Stimulated activated CD4-positive, alpha-beta T cell treated with anti-CD3 and anti-CD28 coated beads, Interleukin-15, amount 100 ng/mL, for 48 hours (primary cell): ENCODE measurements around the gene CCZ1B.
"Not testable (repeated sequence)": the region's sequence is repeated elsewhere in the genome, so short reads cannot be mapped to it uniquely, and the experiment has no call there.

Experiments used
- DNase-seq, 2 donors: peaks; one replicate each; pipeline ENCODE4 v3.0.0-alpha.2; 2020; ENCODE audit warnings: low read depth in 2 of 2

CCZ1B gene

DNA sequence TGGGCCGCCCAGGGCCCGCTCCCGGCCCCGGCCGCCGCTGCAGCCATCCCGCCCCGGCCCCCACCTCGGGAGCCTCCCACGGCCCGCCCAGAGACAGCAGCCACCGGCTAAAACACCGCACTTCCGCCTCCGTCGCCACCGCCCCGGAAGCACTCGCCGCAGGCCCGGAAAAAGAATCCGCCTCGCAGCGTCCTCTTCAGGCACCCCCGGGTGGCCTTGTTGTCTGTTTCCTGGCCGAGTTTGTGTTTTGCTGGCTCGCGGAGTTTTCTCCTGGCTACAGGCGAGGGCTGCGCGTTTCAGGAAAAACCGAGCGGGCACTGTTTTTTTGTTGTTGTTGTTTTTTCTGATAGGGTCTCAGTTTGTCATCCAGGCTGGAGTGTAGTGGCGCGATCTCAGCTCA is at the start of gene CCZ1B:
Gene CCZ1B (minus strand): TSS at position 125 of the 400 bp plus-strand sequence. CDS start 78 bp downstream, at position 47.
- peak; percentile 64 to 82 for DNase-seq

- DNase-seq, result not testable (repeated sequence)
These were observed 48.9 kb upstream of the CCZ1B start for GRCh38 chr7:6875022-6875421.

GRCh38 chr7:6872246-6872945 is 46.3 kb upstream of the CCZ1B start:
- DNase-seq, result not testable (repeated sequence)

GRCh38 chr7:6871421-6872144 is 45.5 kb upstream of the CCZ1B start:
- not testable (repeated sequence) for DNase-seq

DNA sequence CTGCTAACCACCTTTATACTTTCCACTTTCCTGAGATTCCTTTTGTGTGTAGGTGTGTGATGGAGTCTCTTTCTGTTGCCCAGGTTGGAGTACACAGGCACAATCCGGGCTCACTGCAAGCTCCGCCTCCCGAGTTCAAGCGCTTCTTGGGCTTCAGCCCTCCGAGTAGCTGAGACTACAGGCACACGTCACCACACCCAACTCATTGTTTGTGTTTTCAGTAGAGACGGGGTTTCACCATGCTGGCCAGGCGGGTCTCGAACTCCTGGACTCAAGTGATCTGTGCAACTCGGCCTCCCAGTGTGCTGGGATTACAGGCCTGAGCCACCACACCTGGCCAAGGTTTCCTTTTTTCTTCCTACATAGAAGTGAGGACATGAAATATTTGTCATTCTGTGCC is 38.7 kb upstream of the CCZ1B start:
- not testable (repeated sequence) for DNase-seq

- DNase-seq, result not testable (repeated sequence)
These were observed 38.1 kb upstream of the CCZ1B start for GRCh38 chr7:6864188-6864587.

GRCh38 chr7:6862876-6863275 is 36.8 kb upstream of the CCZ1B start:
- DNase-seq, result not testable (repeated sequence)

GRCh38 chr7:6857721-6858314 is 31.7 kb upstream of the CCZ1B start:
- DNase-seq, result peak; percentile 61 to 68

GRCh38 chr7:6855563-6856131 is 29.6 kb upstream of the CCZ1B start:
- DNase-seq, result not testable (repeated sequence)

DNA sequence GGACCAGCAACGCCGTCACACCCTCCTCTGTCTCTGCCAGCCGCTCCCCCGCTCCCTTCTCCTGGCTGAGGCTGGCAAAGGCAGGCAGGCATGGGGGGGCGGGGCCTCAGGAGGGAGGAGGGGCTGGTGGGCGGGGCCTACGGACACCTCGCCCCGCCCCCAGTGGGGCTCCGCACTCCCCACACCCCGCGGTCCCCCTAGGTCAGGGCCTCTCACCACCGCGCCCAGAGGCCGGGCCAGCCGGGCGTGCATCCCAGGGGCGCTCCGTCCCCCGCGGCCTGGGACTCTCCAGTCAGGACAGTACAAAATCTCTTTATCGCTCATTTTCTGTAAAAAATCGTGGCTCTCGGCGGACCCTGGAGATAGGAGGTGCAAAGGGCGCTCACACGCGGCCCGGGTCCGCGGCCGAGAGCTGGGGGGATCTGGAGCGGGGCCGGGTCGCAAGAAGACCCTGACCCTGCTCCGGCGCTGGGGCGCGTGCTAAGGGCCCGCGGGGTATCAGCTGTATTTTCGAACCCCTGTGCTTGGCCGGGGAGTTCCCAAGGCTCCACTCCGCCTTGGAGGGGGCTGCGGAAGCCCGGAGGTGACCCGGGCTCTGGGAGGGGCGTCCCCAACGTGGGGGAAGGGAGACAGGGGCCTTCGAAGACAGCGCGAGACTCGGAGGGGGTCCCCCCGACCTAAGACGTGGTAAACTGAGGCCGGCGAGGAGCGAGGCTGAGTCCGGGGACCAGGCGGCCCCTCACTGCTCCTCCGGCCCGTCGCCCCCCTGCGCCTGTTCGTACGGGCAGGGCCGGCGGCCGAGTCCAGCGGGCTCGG is 28.9 kb upstream of the CCZ1B start:
- not testable (repeated sequence) for DNase-seq

- not testable (repeated sequence) for DNase-seq
These were observed 27.6 kb upstream of the CCZ1B start for GRCh38 chr7:6853681-6854080.

DNA sequence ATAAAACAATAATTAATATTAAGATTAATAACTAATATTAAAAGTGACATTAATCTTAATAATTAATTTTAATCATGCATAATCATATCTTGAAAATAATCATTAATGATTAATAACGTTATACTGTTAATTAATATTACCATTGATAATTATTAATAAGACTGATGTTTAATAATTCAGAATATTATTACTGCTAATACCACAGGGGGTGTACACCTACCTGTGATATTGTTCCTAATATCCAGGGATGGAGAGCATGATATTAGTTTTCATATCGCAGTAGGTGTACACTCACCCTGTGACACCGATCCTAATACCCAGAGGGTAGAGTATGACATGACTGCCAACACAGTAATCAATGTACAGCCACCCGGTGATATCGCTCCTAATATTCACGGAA is 23.1 kb upstream of the CCZ1B start:
- DNase-seq, result not testable (repeated sequence)

GRCh38 chr7:6847751-6848150 is 21.7 kb upstream of the CCZ1B start:
- DNase-seq, result not testable (repeated sequence)

- DNase-seq, result not testable (repeated sequence)
These were observed 19.9 kb upstream of the CCZ1B start for GRCh38 chr7:6845971-6846449.

DNA sequence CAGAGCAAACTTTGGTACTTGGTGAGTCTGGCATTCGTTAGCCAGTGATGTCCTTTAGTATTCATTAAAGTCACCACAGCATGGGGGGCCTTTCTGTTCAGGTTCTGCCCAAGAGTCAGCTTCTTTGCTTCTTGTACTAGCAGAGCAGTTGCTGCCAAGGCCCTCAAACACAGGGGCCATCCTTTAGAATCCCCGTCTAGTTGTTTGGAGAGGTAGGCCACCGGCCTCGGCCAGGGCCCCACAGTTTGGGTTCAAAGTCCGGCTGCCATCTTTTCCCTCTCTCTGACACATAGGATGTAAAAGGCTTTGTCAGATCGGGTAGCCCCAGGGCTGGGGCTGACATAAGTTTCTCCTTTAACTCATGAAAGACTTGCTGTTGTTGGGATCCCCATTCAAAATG is 17.6 kb upstream of the CCZ1B start:
- DNase-seq, result not testable (repeated sequence)

DNA sequence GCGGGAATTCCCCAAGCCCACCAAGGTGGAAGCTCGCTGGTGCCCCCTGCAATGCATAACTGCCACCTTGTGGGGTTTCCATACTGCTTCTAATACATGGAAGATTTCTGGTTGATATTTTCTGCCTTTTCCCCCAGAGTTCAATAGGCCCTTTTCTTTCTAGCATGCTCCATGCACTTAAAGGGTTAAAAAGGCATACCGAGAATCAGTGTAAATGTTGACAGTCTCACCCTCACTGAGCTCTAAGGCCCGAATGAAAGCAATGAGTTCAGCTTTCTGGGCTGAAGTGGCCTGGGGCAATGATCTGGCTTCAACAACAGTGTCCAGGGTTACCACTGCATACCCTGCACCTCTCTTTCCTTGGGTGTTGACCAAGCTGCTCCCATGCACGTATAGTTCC is 17.0 kb upstream of the CCZ1B start:
- not testable (repeated sequence) for DNase-seq

DNA sequence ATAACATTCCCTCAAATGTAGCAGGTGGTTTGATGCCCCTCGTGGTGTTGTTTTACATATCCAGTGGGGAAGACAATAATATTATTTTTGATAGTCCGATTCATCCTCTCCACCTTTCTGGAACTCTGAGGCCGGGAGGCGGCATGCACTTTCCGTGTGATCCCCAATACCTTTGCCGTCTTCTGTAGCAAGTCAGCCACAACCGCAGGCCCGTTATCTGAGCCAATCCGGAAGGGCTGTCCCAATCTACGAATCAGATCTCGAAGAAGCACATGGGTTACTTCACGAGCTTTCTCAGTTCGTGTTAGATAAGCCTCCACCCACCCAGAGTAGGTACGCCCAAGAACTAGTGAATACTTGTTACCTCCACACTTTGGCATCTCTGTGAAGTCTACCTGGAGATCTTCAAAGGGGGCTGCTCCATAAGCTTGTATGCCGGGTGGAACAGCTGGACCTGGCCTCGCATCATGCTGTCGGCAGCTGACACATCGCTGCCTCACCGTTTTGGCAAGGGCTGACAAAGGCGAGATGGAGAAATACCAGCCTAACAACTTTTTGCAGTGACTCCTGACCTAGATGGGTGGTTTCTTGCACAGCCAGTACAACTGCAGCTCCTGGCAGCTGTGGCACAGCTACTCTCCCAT is 16.3 kb upstream of the CCZ1B start:
- not testable (repeated sequence) for DNase-seq

DNA sequence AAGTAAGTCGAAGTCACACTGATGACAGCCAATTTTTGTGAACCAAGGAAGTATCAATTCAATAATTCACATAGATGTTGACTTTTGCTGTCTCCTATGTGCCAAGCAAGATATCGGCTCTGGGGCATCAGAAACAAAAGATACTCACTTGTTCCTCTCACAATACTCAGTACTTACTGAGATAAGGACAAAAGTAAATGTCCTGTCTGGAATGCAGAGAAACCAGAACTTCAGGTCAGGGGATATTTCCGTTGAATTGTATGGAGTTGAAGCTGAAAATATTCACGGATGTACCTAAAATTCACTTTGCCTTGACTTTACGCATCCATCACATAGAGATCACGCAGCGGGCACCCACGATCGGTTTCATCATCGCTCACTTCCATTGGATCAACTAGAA is 11.0 kb upstream of the CCZ1B start:
- DNase-seq, result not testable (repeated sequence)

DNA sequence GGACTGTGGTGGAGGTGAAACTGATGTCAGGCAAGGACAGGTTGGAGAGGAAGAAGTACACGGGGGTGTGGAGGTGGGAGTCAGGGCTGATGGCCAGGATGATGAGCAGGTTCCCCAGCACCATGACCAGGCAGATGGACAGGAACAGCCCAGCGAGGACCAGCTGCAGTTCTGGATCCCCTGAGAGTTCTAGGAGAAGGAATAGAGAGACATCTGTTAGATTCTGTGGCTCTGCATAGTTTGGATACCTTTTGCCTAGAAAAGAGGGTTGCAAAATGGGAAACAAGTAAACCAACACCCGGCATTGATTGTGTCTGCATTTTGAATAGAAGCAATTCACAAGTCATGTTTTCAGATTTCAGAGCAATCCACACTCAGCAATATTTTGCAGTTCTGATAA is 9.4 kb upstream of the CCZ1B start:
- not testable (repeated sequence) for DNase-seq

DNA sequence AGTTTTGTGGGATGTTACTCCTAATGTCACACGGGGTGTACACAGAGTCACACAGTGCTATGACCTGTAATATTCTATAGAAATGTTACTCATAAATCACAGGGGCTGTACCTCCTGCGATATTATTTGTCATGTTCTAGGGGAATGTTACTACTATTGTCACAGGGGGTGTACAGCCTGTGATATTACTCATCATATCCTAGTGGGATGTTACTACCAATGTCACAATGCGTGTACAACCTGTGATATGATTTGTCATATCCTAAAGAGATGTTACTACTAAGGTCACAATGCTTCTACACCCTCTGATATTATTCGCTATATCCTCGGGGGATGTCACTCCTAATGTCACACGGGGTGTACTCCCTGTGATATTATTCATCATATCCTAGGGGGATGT is 7.6 kb upstream of the CCZ1B start:
- DNase-seq, result no peak
